HCT116 (cell line): ENCODE data around the gene CHI3L2. TPM values are rescaled to one million over a fixed set of nuclear protein-coding genes. Genes with fewer than 3 reads are reported as not detected.

Experiments used
- ATAC-seq: fragments of 200-7000 bp; cut with Tn5 transposase; 2 replicates; pipeline ENCODE4 v1.9.1; 2020; ENCODE audit warnings: mild to moderate bottlenecking, moderate library complexity
- BruUV-seq: library from RNA; stranded (reverse); fragments of 400-500 nt; replicated peaks from 2 replicates; lab custom pipeline; 2021; lab: Mats Ljungman, UMichigan
- CTCF ChIA-PET: fragments of 300-600 bp; sonication (Branson Sonifier 250); formaldehyde crosslinking; loops from one replicate; lab custom pipeline; 2021; ENCODE audit warnings: antibody characterized with exemption; lab: Charles Lee
- POLR2A ChIA-PET: fragments of 300-600, 350-600 bp; sonication (Branson Sonifier 250); formaldehyde crosslinking; loops from one replicate; lab custom pipeline; 2021; ENCODE audit warnings: antibody characterized with exemption; lab: Charles Lee
- RAD21 ChIA-PET, 2 experiments: fragments of 300-600 bp; sonication (Branson Sonifier 250); formaldehyde crosslinking; loops; one replicate each; lab custom pipeline; 2023; ENCODE audit warnings: low total read pairs in 2 of 2; ENCODE audit not compliant: uncharacterized antibody in 2 of 2, unreplicated experiment in 2 of 2, low non-redundant PET in 1 of 2; lab: Charles Lee
- DNase-seq: peaks from one replicate; pipeline ENCODE4 v3.0.0-alpha.2; 2010; ENCODE audit warnings: low read depth, low spot score
- H2AFZ ChIP-seq: fragments of 200-600 bp; shearing (Covaris generic), sonication (generic); 2 replicates; pipeline ENCODE4 v1.6.1; 2017; ENCODE audit warnings: low read depth, mixed run types, mixed read lengths, antibody characterized with exemption, low read length; ENCODE audit not compliant: poor library complexity, severe bottlenecking
- H3K27ac ChIP-seq: 2 replicates; pipeline ENCODE4 v1.5.1; 2012; ENCODE audit warnings: low read depth, low read length
- H3K27me3 ChIP-seq: fragments of 200-600 bp; sonication (generic); 2 replicates; pipeline ENCODE4 v1.6.1; 2016; ENCODE audit warnings: mixed run types, low read length, mixed read lengths; ENCODE audit not compliant: insufficient read depth
- H3K36me3 ChIP-seq, 2 experiments: fragments of 200-500 bp in 1 of 2; fragments of 200-600 bp in 1 of 2; sonication (Bioruptor generic) in 1 of 2; sonication (generic) in 1 of 2; 2 replicates each; pipeline versions ENCODE4 v1.5.1 to v1.6.1; 2014 to 2016; ENCODE audit warnings: low read length in 2 of 2, inconsistent platforms in 1 of 2, mixed read lengths in 1 of 2, mixed run types in 1 of 2; ENCODE audit not compliant: insufficient read depth in 2 of 2, control insufficient read depth in 1 of 2
- H3K4me1 ChIP-seq, 2 experiments: fragments of 200-600 bp in 1 of 2; sonication (generic) in 1 of 2; 2 replicates each; pipeline versions ENCODE4 v1.5.1 to v1.6.1; 2012 to 2017; ENCODE audit warnings: low read length in 2 of 2, inconsistent platforms in 1 of 2, mild to moderate bottlenecking in 1 of 2, mixed read lengths in 1 of 2, mixed run types in 1 of 2, moderate library complexity in 1 of 2; ENCODE audit not compliant: insufficient read depth in 2 of 2, control insufficient read depth in 1 of 2
- H3K4me2 ChIP-seq: fragments of 200-600 bp; sonication (generic); 2 replicates; pipeline ENCODE4 v1.6.1; 2017; ENCODE audit warnings: mixed run types, low read length, mixed read lengths
- H3K4me3 ChIP-seq, 2 experiments: fragments of 200-600 bp in 1 of 2; sonication (generic) in 1 of 2; replicated peaks in 1 of 2; 2 replicates each; pipeline ENCODE4 v1.5.1; 2011 to 2016; ENCODE audit warnings: low read length in 2 of 2, control low read depth in 1 of 2, low read depth in 1 of 2, mild to moderate bottlenecking in 1 of 2, mixed read lengths in 1 of 2, mixed run types in 1 of 2
- H3K79me2 ChIP-seq: fragments of 200-600 bp; sonication (generic); 2 replicates; pipeline ENCODE4 v1.6.1; 2017; ENCODE audit warnings: mild to moderate bottlenecking, mixed run types, low read length, moderate library complexity, mixed read lengths; ENCODE audit not compliant: insufficient read depth
- H3K9ac ChIP-seq: fragments of 200-600 bp; sonication (generic); 2 replicates; pipeline ENCODE4 v1.6.1; 2016; ENCODE audit warnings: low read length, mixed read lengths
- H3K9me2 ChIP-seq: fragments of 200-600 bp; sonication (generic), shearing (Covaris generic); 2 replicates; pipeline ENCODE4 v1.6.1; 2017; ENCODE audit warnings: mixed run types, mild to moderate bottlenecking, moderate library complexity; ENCODE audit not compliant: insufficient read depth
- H3K9me3 ChIP-seq, 2 experiments: fragments of 200-500 bp in 1 of 2; fragments of 200-600 bp in 1 of 2; sonication (Bioruptor generic) in 1 of 2; sonication (generic) in 1 of 2; 2 replicates each; pipeline ENCODE4 v1.6.1; 2014 to 2017; ENCODE audit warnings: low read length in 2 of 2, mixed read lengths in 2 of 2, inconsistent platforms in 1 of 2, low read depth in 1 of 2, mild to moderate bottlenecking in 1 of 2, mixed run types in 1 of 2, moderate library complexity in 1 of 2; ENCODE audit not compliant: control insufficient read depth in 1 of 2, insufficient read depth in 1 of 2
- H4K20me1 ChIP-seq: fragments of 200-600 bp; sonication (generic), shearing (Covaris generic); 2 replicates; pipeline ENCODE4 v1.6.1; 2017; ENCODE audit warnings: mixed run types, mild to moderate bottlenecking, moderate library complexity; ENCODE audit not compliant: insufficient read depth
- CBX3 ChIP-seq: IDR thresholded peaks from 2 replicates; pipeline ENCODE4 v1.6.1; 2012; ENCODE audit warnings: low read depth
- ELF1 ChIP-seq: IDR thresholded peaks from 2 replicates; pipeline ENCODE4 v1.6.1; 2012; ENCODE audit warnings: low read depth, borderline replicate concordance
- EZH2phosphoT487 ChIP-seq: fragments of 200-600 bp; IDR thresholded peaks from 2 replicates; pipeline ENCODE4 v1.6.1; 2018; ENCODE audit warnings: antibody characterized with exemption, borderline replicate concordance
- FOSL1 ChIP-seq: IDR thresholded peaks from 2 replicates; pipeline ENCODE4 v1.6.1; 2012; ENCODE audit warnings: low read depth
- JUND ChIP-seq: IDR thresholded peaks from 2 replicates; pipeline ENCODE4 v1.6.1; 2012
- MAX ChIP-seq: IDR thresholded peaks from 2 replicates; pipeline ENCODE4 v1.6.1; 2012
- SIN3A ChIP-seq: IDR thresholded peaks from 2 replicates; pipeline ENCODE4 v1.6.1; 2012; ENCODE audit warnings: low read depth
- SP1 ChIP-seq: IDR thresholded peaks from 2 replicates; pipeline ENCODE4 v1.6.1; 2012; ENCODE audit warnings: low read depth
- SRF ChIP-seq: IDR thresholded peaks from 2 replicates; pipeline ENCODE4 v1.6.1; 2012; ENCODE audit warnings: low read depth
- TCF7L2 ChIP-seq: IDR thresholded peaks from 2 replicates; pipeline ENCODE4 v1.7.0; 2011; ENCODE audit warnings: borderline replicate concordance, inconsistent platforms; ENCODE audit not compliant: insufficient read depth, insufficient read length; ENCODE audit errors: extremely low read depth
- ZBTB33 ChIP-seq: IDR thresholded peaks from 2 replicates; pipeline ENCODE4 v1.6.1; 2011; ENCODE audit warnings: mild to moderate bottlenecking, low read length, moderate library complexity; ENCODE audit not compliant: insufficient replicate concordance; ENCODE audit errors: extremely low read depth
- intact Hi-C: fragments of 100-400 bp; cut with micrococcal nuclease; formaldehyde crosslinking; loops from 2 replicates; pipeline ENCODE4 v1.10.0; 2022
- total RNA-seq: library from RNA; stranded (reverse); gene quantifications from one replicate; pipeline ENCODE4 v1.2.1, GENCODE V29; 2021; ENCODE audit not compliant: unreplicated experiment

Gene CHI3L2
- total RNA-seq, 1 experiment from 2014 or later: not detected

- Histone ChIP-seq H3K9me2 (no peaks in the 10 kb centered on the region), H4K20me1 (no peaks in the 10 kb centered on the region), H3K27me3 (no peaks in the 10 kb centered on the region), H3K4me3 (no peak overlapping the region), H3K36me3 (no peaks in the 10 kb centered on the region), H3K4me2 (no peak overlapping the region), H3K9me3 (no peaks in the 10 kb centered on the region), H3K79me2 (no peaks in the 10 kb centered on the region), H3K27ac (no peak overlapping the region), H3K4me1 (peaks cover 0 to 2% of the 10 kb centered on the region in 2 experiments; a peak in 1 of 4 replicates), H2AFZ (no peak overlapping the region), H3K9ac (no peak overlapping the region)
- BruUV-seq: no TSS peak
- DNase-seq (no peak), ATAC-seq (no peak)
- TF ChIP-seq SRF (no peak), ZBTB33 (no peak), FOSL1 (no peak), EZH2phosphoT487 (no peak), CBX3 (no peak), SP1 (no peak), ELF1 (no peak), JUND (no peak), SIN3A (no peak), TCF7L2 (no peak), MAX (no peak)
- RAD21 ChIA-PET: no interaction called here
- intact Hi-C loops: no loop called here
- POLR2A ChIA-PET: no interaction called here
- CTCF ChIA-PET: no interaction called here
Measured at GRCh38 chr1:111211921-111212320, 15.6 kb upstream of the CHI3L2 start.
